HCT116 (cell line): ENCODE measurements around the gene SERPIND1. TPM values are rescaled to one million over a fixed set of nuclear protein-coding genes. Genes with fewer than 3 reads are reported as not detected.

ENCODE experiments used
- ATAC-seq: fragments of 200-7000 bp; cut with Tn5 transposase; 2 replicates; pipeline ENCODE4 v1.9.1; 2020; ENCODE audit warnings: mild to moderate bottlenecking, moderate library complexity
- BruUV-seq: library from RNA; stranded (reverse); fragments of 400-500 nt; replicated peaks from 2 replicates; lab custom pipeline; 2021; lab: Mats Ljungman, UMichigan
- CTCF ChIA-PET: fragments of 300-600 bp; sonication (Branson Sonifier 250); formaldehyde crosslinking; loops from one replicate; lab custom pipeline; 2021; ENCODE audit warnings: antibody characterized with exemption; lab: Charles Lee
- POLR2A ChIA-PET: fragments of 300-600, 350-600 bp; sonication (Branson Sonifier 250); formaldehyde crosslinking; loops from one replicate; lab custom pipeline; 2021; ENCODE audit warnings: antibody characterized with exemption; lab: Charles Lee
- RAD21 ChIA-PET, 2 experiments: fragments of 300-600 bp; sonication (Branson Sonifier 250); formaldehyde crosslinking; loops; one replicate each; lab custom pipeline; 2023; ENCODE audit warnings: low total read pairs in 2 of 2; ENCODE audit not compliant: uncharacterized antibody in 2 of 2, unreplicated experiment in 2 of 2, low non-redundant PET in 1 of 2; lab: Charles Lee
- DNase-seq: peaks from one replicate; pipeline ENCODE4 v3.0.0-alpha.2; 2010; ENCODE audit warnings: low read depth, low spot score
- H2AFZ ChIP-seq: fragments of 200-600 bp; shearing (Covaris generic), sonication (generic); 2 replicates; pipeline ENCODE4 v1.6.1; 2017; ENCODE audit warnings: low read depth, mixed run types, mixed read lengths, antibody characterized with exemption, low read length; ENCODE audit not compliant: poor library complexity, severe bottlenecking
- H3K27ac ChIP-seq: 2 replicates; pipeline ENCODE4 v1.5.1; 2012; ENCODE audit warnings: low read depth, low read length
- H3K27me3 ChIP-seq: fragments of 200-600 bp; sonication (generic); 2 replicates; pipeline ENCODE4 v1.6.1; 2016; ENCODE audit warnings: mixed run types, low read length, mixed read lengths; ENCODE audit not compliant: insufficient read depth
- H3K36me3 ChIP-seq, 2 experiments: fragments of 200-500 bp in 1 of 2; fragments of 200-600 bp in 1 of 2; sonication (Bioruptor generic) in 1 of 2; sonication (generic) in 1 of 2; 2 replicates each; pipeline versions ENCODE4 v1.5.1 to v1.6.1; 2014 to 2016; ENCODE audit warnings: low read length in 2 of 2, inconsistent platforms in 1 of 2, mixed read lengths in 1 of 2, mixed run types in 1 of 2; ENCODE audit not compliant: insufficient read depth in 2 of 2, control insufficient read depth in 1 of 2
- H3K4me1 ChIP-seq, 2 experiments: fragments of 200-600 bp in 1 of 2; sonication (generic) in 1 of 2; 2 replicates each; pipeline versions ENCODE4 v1.5.1 to v1.6.1; 2012 to 2017; ENCODE audit warnings: low read length in 2 of 2, inconsistent platforms in 1 of 2, mild to moderate bottlenecking in 1 of 2, mixed read lengths in 1 of 2, mixed run types in 1 of 2, moderate library complexity in 1 of 2; ENCODE audit not compliant: insufficient read depth in 2 of 2, control insufficient read depth in 1 of 2
- H3K4me2 ChIP-seq: fragments of 200-600 bp; sonication (generic); 2 replicates; pipeline ENCODE4 v1.6.1; 2017; ENCODE audit warnings: mixed run types, low read length, mixed read lengths
- H3K4me3 ChIP-seq, 2 experiments: fragments of 200-600 bp in 1 of 2; sonication (generic) in 1 of 2; replicated peaks in 1 of 2; 2 replicates each; pipeline ENCODE4 v1.5.1; 2011 to 2016; ENCODE audit warnings: low read length in 2 of 2, control low read depth in 1 of 2, low read depth in 1 of 2, mild to moderate bottlenecking in 1 of 2, mixed read lengths in 1 of 2, mixed run types in 1 of 2
- H3K79me2 ChIP-seq: fragments of 200-600 bp; sonication (generic); 2 replicates; pipeline ENCODE4 v1.6.1; 2017; ENCODE audit warnings: mild to moderate bottlenecking, mixed run types, low read length, moderate library complexity, mixed read lengths; ENCODE audit not compliant: insufficient read depth
- H3K9ac ChIP-seq: fragments of 200-600 bp; sonication (generic); 2 replicates; pipeline ENCODE4 v1.6.1; 2016; ENCODE audit warnings: low read length, mixed read lengths
- H3K9me2 ChIP-seq: fragments of 200-600 bp; sonication (generic), shearing (Covaris generic); 2 replicates; pipeline ENCODE4 v1.6.1; 2017; ENCODE audit warnings: mixed run types, mild to moderate bottlenecking, moderate library complexity; ENCODE audit not compliant: insufficient read depth
- H3K9me3 ChIP-seq, 2 experiments: fragments of 200-500 bp in 1 of 2; fragments of 200-600 bp in 1 of 2; sonication (Bioruptor generic) in 1 of 2; sonication (generic) in 1 of 2; 2 replicates each; pipeline ENCODE4 v1.6.1; 2014 to 2017; ENCODE audit warnings: low read length in 2 of 2, mixed read lengths in 2 of 2, inconsistent platforms in 1 of 2, low read depth in 1 of 2, mild to moderate bottlenecking in 1 of 2, mixed run types in 1 of 2, moderate library complexity in 1 of 2; ENCODE audit not compliant: control insufficient read depth in 1 of 2, insufficient read depth in 1 of 2
- H4K20me1 ChIP-seq: fragments of 200-600 bp; sonication (generic), shearing (Covaris generic); 2 replicates; pipeline ENCODE4 v1.6.1; 2017; ENCODE audit warnings: mixed run types, mild to moderate bottlenecking, moderate library complexity; ENCODE audit not compliant: insufficient read depth
- EGR1 ChIP-seq: IDR thresholded peaks from 2 replicates; pipeline ENCODE4 v1.6.1; 2012; ENCODE audit warnings: low read depth
- ELF1 ChIP-seq: IDR thresholded peaks from 2 replicates; pipeline ENCODE4 v1.6.1; 2012; ENCODE audit warnings: low read depth, borderline replicate concordance
- EZH2 ChIP-seq: fragments of 200-600 bp; sonication (generic); IDR thresholded peaks from 2 replicates; pipeline ENCODE4 v1.6.1; 2017; ENCODE audit warnings: antibody characterized with exemption, mixed run types
- EZH2phosphoT487 ChIP-seq: fragments of 200-600 bp; IDR thresholded peaks from 2 replicates; pipeline ENCODE4 v1.6.1; 2018; ENCODE audit warnings: antibody characterized with exemption, borderline replicate concordance
- FOSL1 ChIP-seq: IDR thresholded peaks from 2 replicates; pipeline ENCODE4 v1.6.1; 2012; ENCODE audit warnings: low read depth
- POLR2A ChIP-seq: IDR thresholded peaks from 2 replicates; pipeline ENCODE4 v1.7.0; 2011; ENCODE audit warnings: borderline replicate concordance; ENCODE audit not compliant: insufficient read depth, insufficient read length; ENCODE audit errors: extremely low read depth
- POLR2AphosphoS5 ChIP-seq: IDR thresholded peaks from 2 replicates; pipeline ENCODE4 v1.6.1; 2011; ENCODE audit warnings: mild to moderate bottlenecking, low read depth, low read length, moderate library complexity
- RAD21 ChIP-seq: IDR thresholded peaks from 2 replicates; pipeline ENCODE4 v1.6.1; 2012; ENCODE audit warnings: low read depth, mild to moderate bottlenecking
- SIN3A ChIP-seq: IDR thresholded peaks from 2 replicates; pipeline ENCODE4 v1.6.1; 2012; ENCODE audit warnings: low read depth
- SP1 ChIP-seq: IDR thresholded peaks from 2 replicates; pipeline ENCODE4 v1.6.1; 2012; ENCODE audit warnings: low read depth
- SRF ChIP-seq: IDR thresholded peaks from 2 replicates; pipeline ENCODE4 v1.6.1; 2012; ENCODE audit warnings: low read depth
- TCF7L2 ChIP-seq: IDR thresholded peaks from 2 replicates; pipeline ENCODE4 v1.7.0; 2011; ENCODE audit warnings: borderline replicate concordance, inconsistent platforms; ENCODE audit not compliant: insufficient read depth, insufficient read length; ENCODE audit errors: extremely low read depth
- intact Hi-C: fragments of 100-400 bp; cut with micrococcal nuclease; formaldehyde crosslinking; loops from 2 replicates; pipeline ENCODE4 v1.10.0; 2022
- total RNA-seq: library from RNA; stranded (reverse); gene quantifications from one replicate; pipeline ENCODE4 v1.2.1, GENCODE V29; 2021; ENCODE audit not compliant: unreplicated experiment
- TF ChIP-seq, protein P1 (sequence below): IDR thresholded peaks from 2 replicates; pipeline ENCODE4 v1.6.1; 2011; ENCODE audit warnings: mild to moderate bottlenecking, low read length, moderate library complexity; ENCODE audit not compliant: insufficient replicate concordance; ENCODE audit errors: extremely low read depth
- TF ChIP-seq, protein P2 (sequence below), 3 experiments: fragments of 200-600 bp in 1 of 3; sonication (generic) in 1 of 3; IDR thresholded peaks in 2 of 3; conservative IDR thresholded peaks in 1 of 3; 2 replicates each; pipeline ENCODE4 v1.5.1; 2012 to 2017; ENCODE audit warnings: low read depth in 2 of 3, low read length in 2 of 3, antibody characterized with exemption in 1 of 3, borderline replicate concordance in 1 of 3, control low read depth in 1 of 3, mild to moderate bottlenecking in 1 of 3, mixed read lengths in 1 of 3, mixed run types in 1 of 3, moderate library complexity in 1 of 3; ENCODE audit not compliant: insufficient read depth in 1 of 3
- TF ChIP-seq, protein P3 (sequence below): IDR thresholded peaks from 2 replicates; pipeline ENCODE4 v1.6.1; 2012; ENCODE audit warnings: low read depth

Gene SERPIND1
- total RNA-seq, 1 experiment from 2014 or later: 0.25 TPM

GRCh38 chr22:20786536-20786979 is 12.6 kb downstream of the SERPIND1 start:
- H3K4me2 ChIP-seq: no peak overlapping the region
- no peaks in the 10 kb centered on the region for H3K9me2 ChIP-seq
- no peak for ATAC-seq
- DNase-seq: no peak
- BruUV-seq: no TSS peak
- H3K27me3 ChIP-seq: no peaks in the 10 kb centered on the region
- ChIA-PET POLR2A (no interaction called here), RAD21 (no interaction called here), CTCF (interaction anchor here (0.7 kb wide), 1 partner anchor 216 kb away, joined by 3 read pairs; no protein-coding TSS in a partner anchor)
- TF ChIP-seq POLR2AphosphoS5: no peak
- TF ChIP-seq POLR2A: no peak
- TF ChIP-seq, protein P1, sequence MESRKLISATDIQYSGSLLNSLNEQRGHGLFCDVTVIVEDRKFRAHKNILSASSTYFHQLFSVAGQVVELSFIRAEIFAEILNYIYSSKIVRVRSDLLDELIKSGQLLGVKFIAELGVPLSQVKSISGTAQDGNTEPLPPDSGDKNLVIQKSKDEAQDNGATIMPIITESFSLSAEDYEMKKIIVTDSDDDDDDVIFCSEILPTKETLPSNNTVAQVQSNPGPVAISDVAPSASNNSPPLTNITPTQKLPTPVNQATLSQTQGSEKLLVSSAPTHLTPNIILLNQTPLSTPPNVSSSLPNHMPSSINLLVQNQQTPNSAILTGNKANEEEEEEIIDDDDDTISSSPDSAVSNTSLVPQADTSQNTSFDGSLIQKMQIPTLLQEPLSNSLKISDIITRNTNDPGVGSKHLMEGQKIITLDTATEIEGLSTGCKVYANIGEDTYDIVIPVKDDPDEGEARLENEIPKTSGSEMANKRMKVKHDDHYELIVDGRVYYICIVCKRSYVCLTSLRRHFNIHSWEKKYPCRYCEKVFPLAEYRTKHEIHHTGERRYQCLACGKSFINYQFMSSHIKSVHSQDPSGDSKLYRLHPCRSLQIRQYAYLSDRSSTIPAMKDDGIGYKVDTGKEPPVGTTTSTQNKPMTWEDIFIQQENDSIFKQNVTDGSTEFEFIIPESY: no peak
- TF ChIP-seq EZH2phosphoT487: no peak
- TF ChIP-seq, protein P2, sequence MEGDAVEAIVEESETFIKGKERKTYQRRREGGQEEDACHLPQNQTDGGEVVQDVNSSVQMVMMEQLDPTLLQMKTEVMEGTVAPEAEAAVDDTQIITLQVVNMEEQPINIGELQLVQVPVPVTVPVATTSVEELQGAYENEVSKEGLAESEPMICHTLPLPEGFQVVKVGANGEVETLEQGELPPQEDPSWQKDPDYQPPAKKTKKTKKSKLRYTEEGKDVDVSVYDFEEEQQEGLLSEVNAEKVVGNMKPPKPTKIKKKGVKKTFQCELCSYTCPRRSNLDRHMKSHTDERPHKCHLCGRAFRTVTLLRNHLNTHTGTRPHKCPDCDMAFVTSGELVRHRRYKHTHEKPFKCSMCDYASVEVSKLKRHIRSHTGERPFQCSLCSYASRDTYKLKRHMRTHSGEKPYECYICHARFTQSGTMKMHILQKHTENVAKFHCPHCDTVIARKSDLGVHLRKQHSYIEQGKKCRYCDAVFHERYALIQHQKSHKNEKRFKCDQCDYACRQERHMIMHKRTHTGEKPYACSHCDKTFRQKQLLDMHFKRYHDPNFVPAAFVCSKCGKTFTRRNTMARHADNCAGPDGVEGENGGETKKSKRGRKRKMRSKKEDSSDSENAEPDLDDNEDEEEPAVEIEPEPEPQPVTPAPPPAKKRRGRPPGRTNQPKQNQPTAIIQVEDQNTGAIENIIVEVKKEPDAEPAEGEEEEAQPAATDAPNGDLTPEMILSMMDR (IDR thresholded peaks at IDR 0.05 in 2 of 3, conservative IDR thresholded peaks at IDR 0.05 in 1 of 3; ENCODE audit: borderline replicate concordance in 1 of 3, insufficient read depth in 1 of 3, low read depth in 2 of 3, low read length in 2 of 3): no peak
- TF ChIP-seq SP1: no peak
- TF ChIP-seq, protein P3, sequence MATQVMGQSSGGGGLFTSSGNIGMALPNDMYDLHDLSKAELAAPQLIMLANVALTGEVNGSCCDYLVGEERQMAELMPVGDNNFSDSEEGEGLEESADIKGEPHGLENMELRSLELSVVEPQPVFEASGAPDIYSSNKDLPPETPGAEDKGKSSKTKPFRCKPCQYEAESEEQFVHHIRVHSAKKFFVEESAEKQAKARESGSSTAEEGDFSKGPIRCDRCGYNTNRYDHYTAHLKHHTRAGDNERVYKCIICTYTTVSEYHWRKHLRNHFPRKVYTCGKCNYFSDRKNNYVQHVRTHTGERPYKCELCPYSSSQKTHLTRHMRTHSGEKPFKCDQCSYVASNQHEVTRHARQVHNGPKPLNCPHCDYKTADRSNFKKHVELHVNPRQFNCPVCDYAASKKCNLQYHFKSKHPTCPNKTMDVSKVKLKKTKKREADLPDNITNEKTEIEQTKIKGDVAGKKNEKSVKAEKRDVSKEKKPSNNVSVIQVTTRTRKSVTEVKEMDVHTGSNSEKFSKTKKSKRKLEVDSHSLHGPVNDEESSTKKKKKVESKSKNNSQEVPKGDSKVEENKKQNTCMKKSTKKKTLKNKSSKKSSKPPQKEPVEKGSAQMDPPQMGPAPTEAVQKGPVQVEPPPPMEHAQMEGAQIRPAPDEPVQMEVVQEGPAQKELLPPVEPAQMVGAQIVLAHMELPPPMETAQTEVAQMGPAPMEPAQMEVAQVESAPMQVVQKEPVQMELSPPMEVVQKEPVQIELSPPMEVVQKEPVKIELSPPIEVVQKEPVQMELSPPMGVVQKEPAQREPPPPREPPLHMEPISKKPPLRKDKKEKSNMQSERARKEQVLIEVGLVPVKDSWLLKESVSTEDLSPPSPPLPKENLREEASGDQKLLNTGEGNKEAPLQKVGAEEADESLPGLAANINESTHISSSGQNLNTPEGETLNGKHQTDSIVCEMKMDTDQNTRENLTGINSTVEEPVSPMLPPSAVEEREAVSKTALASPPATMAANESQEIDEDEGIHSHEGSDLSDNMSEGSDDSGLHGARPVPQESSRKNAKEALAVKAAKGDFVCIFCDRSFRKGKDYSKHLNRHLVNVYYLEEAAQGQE: no peak
- no peak for TF ChIP-seq FOSL1
- no peak for TF ChIP-seq EZH2
- no peak for TF ChIP-seq EGR1
- no peak for TF ChIP-seq ELF1
- no peak for TF ChIP-seq RAD21
- no peak for TF ChIP-seq SIN3A
- TF ChIP-seq SRF: no peak
- no peak for TF ChIP-seq TCF7L2
- H3K4me1 ChIP-seq: no peaks in the 10 kb centered on the region
- no peak overlapping the region for H2AFZ ChIP-seq
- intact Hi-C loops: no loop called here
- H3K27ac ChIP-seq: no peak overlapping the region
- H3K79me2 ChIP-seq: no peaks in the 10 kb centered on the region
- H4K20me1 ChIP-seq: no peaks in the 10 kb centered on the region
- H3K36me3 ChIP-seq: peaks cover 0 to 3% of the 10 kb centered on the region in 2 experiments; a peak in 2 of 4 replicates
- H3K9ac ChIP-seq: no peak overlapping the region
- H3K4me3 ChIP-seq: no peak overlapping the region
- no peaks in the 10 kb centered on the region for H3K9me3 ChIP-seq
